HG03520 (cell line): ENCODE results near the gene CISD1.

ENCODE experiments used
- ATAC-seq: cut with Tn5 transposase; IDR thresholded peaks from one replicate; pipeline ENCODE4 v1.9.1; 2021; ENCODE audit warnings: mild to moderate bottlenecking, moderate library complexity; ENCODE audit not compliant: unreplicated experiment

CISD1 gene

GRCh38 chr10:58305821-58306220 is 36.9 kb downstream of the CISD1 start:
- ATAC-seq, result no peak

GRCh38 chr10:58307676-58308075 is 38.7 kb downstream of the CISD1 start:
- no peak for ATAC-seq

GRCh38 chr10:58311026-58311425 is 42.1 kb downstream of the CISD1 start:
- ATAC-seq, result no peak

- no peak for ATAC-seq
Observed at GRCh38 chr10:58316874-58317273, 47.9 kb downstream of the CISD1 start.

GRCh38 chr10:58318346-58318745 is 49.4 kb downstream of the CISD1 start:
- no peak for ATAC-seq

GRCh38 chr10:58319599-58319998 is 50.6 kb downstream of the CISD1 start:
- no peak for ATAC-seq

GRCh38 chr10:58320351-58321049 is 51.5 kb downstream of the CISD1 start:
- ATAC-seq, result no peak

GRCh38 chr10:58322072-58322834 is 53.3 kb downstream of the CISD1 start:
- ATAC-seq, result peak; percentile 78

GRCh38 chr10:58322835-58323209 is 53.9 kb downstream of the CISD1 start:
- no peak for ATAC-seq

GRCh38 chr10:58326967-58327381 is 58.0 kb downstream of the CISD1 start:
- no peak for ATAC-seq

GRCh38 chr10:58328233-58328632 is 59.3 kb downstream of the CISD1 start:
- ATAC-seq, result no peak

- ATAC-seq, result no peak
Observed at GRCh38 chr10:58330431-58330830, 61.5 kb downstream of the CISD1 start.

- no peak for ATAC-seq
Observed at GRCh38 chr10:58331646-58332045, 62.7 kb downstream of the CISD1 start.

- peak; percentile 92 for ATAC-seq
Observed at GRCh38 chr10:58334817-58335305, 65.9 kb downstream of the CISD1 start, which contains the start of gene UBE2D1. Gene UBE2D1 (plus strand): TSS chr10:58335006. CDS start chr10:58335202, 196 bp downstream.

- ATAC-seq, result peak; percentile 29
Observed at GRCh38 chr10:58335306-58336005, 66.5 kb downstream of the CISD1 start.

GRCh38 chr10:58336242-58336641 is 67.3 kb downstream of the CISD1 start:
- no peak for ATAC-seq
